SK-N-MC (cell line): ENCODE data around the gene PXDC1.

Source experiments
- DNase-seq: peaks from one replicate; pipeline ENCODE4 v3.0.0-alpha.2; 2011; ENCODE audit warnings: low read depth, low spot score
- H3K27ac ChIP-seq: fragments of 200-600 bp; sonication (generic); 2 replicates; pipeline ENCODE4 v1.5.1; 2016; ENCODE audit warnings: mixed run types
- H3K36me3 ChIP-seq: fragments of 200-600 bp; sonication (generic); 2 replicates; pipeline ENCODE4 v1.6.1; 2017; ENCODE audit warnings: antibody characterized with exemption, low read length, mixed read lengths; ENCODE audit not compliant: insufficient read depth
- H3K4me3 ChIP-seq: fragments of 200-600 bp; sonication (generic); 2 replicates; pipeline ENCODE4 v1.5.1; 2016
- H3K9ac ChIP-seq: fragments of 200-600 bp; sonication (generic); 2 replicates; pipeline ENCODE4 v1.8.0; 2017; ENCODE audit warnings: mixed run types, mixed read lengths; ENCODE audit not compliant: insufficient read length
- H3K9me3 ChIP-seq: fragments of 200-600 bp; sonication (generic); 2 replicates; pipeline ENCODE4 v1.6.1; 2017; ENCODE audit warnings: low read depth, mild to moderate bottlenecking, antibody characterized with exemption, low read length, moderate library complexity, mixed read lengths
- EZH2 ChIP-seq: fragments of 200-600 bp; sonication (generic); IDR thresholded peaks from one replicate; pipeline ENCODE4 v1.6.1; 2017; ENCODE audit warnings: antibody characterized with exemption
- FOXP2 ChIP-seq: optimal IDR thresholded peaks from 2 replicates; pipeline ENCODE3; 2011; ENCODE audit warnings: mild to moderate bottlenecking, moderate library complexity; ENCODE audit not compliant: insufficient read depth; ENCODE audit errors: extremely low read length, control extremely low read depth
- POLR2AphosphoS5 ChIP-seq: IDR thresholded peaks from 2 replicates; pipeline ENCODE4 v1.6.1; 2012; ENCODE audit warnings: mild to moderate bottlenecking, low read depth, low read length, borderline replicate concordance

The PXDC1 gene

GRCh38 chr6:3699231-3699630 lies 52.3 kb downstream of the PXDC1 start:
- H3K9ac ChIP-seq = no peak overlapping the region
- no peaks in the 10 kb centered on the region for H3K36me3 ChIP-seq
- no peak for DNase-seq
- H3K9me3 ChIP-seq = no peaks in the 10 kb centered on the region
- no peak overlapping the region for H3K4me3 ChIP-seq
- TF ChIP-seq FOXP2 (no peak), POLR2AphosphoS5 (no peak), EZH2 (no peak)
- H3K27ac ChIP-seq = no peak overlapping the region

GRCh38 chr6:3698021-3698420 lies 53.5 kb downstream of the PXDC1 start:
- TF ChIP-seq FOXP2 (no peak), POLR2AphosphoS5 (no peak), EZH2 (no peak)
- no peak overlapping the region for H3K9ac ChIP-seq
- DNase-seq = no peak
- H3K9me3 ChIP-seq = no peaks in the 10 kb centered on the region
- no peak overlapping the region for H3K4me3 ChIP-seq
- H3K27ac ChIP-seq = no peak overlapping the region
- H3K36me3 ChIP-seq = no peaks in the 10 kb centered on the region

- DNase-seq = no peak
- H3K9ac ChIP-seq = no peak overlapping the region
- no peak overlapping the region for H3K27ac ChIP-seq
- no peaks in the 10 kb centered on the region for H3K36me3 ChIP-seq
- no peaks in the 10 kb centered on the region for H3K9me3 ChIP-seq
- H3K4me3 ChIP-seq = no peak overlapping the region
- TF ChIP-seq FOXP2 (no peak), EZH2 (no peak), POLR2AphosphoS5 (no peak)
These were observed 53.9 kb downstream of the PXDC1 start for GRCh38 chr6:3697609-3698008.

GRCh38 chr6:3696525-3697088 lies 54.9 kb downstream of the PXDC1 start:
- TF ChIP-seq POLR2AphosphoS5 = no peak
- no peak for TF ChIP-seq FOXP2
- no peak for TF ChIP-seq EZH2
- no peak overlapping the region for H3K4me3 ChIP-seq
- no peak overlapping the region for H3K9ac ChIP-seq
- H3K9me3 ChIP-seq = no peaks in the 10 kb centered on the region
- no peaks in the 10 kb centered on the region for H3K36me3 ChIP-seq
- DNase-seq = no peak
- no peak overlapping the region for H3K27ac ChIP-seq

GRCh38 chr6:3695065-3695817 lies 56.3 kb downstream of the PXDC1 start:
- H3K36me3 ChIP-seq = no peaks in the 10 kb centered on the region
- DNase-seq = no peak
- no peak for TF ChIP-seq FOXP2
- TF ChIP-seq POLR2AphosphoS5 = no peak
- no peak for TF ChIP-seq EZH2
- H3K9ac ChIP-seq = no peak overlapping the region
- no peaks in the 10 kb centered on the region for H3K9me3 ChIP-seq
- H3K4me3 ChIP-seq = no peak overlapping the region
- no peak overlapping the region for H3K27ac ChIP-seq

GRCh38 chr6:3693831-3694230 lies 57.7 kb downstream of the PXDC1 start:
- Histone ChIP-seq H3K4me3 (no peak overlapping the region), H3K9me3 (no peaks in the 10 kb centered on the region), H3K27ac (no peak overlapping the region), H3K9ac (no peak overlapping the region), H3K36me3 (no peaks in the 10 kb centered on the region)
- no peak for DNase-seq
- TF ChIP-seq EZH2 (no peak), POLR2AphosphoS5 (no peak), FOXP2 (no peak)

- H3K4me3 ChIP-seq = no peak overlapping the region
- DNase-seq = no peak
- H3K27ac ChIP-seq = no peak overlapping the region
- H3K9ac ChIP-seq = no peak overlapping the region
- H3K9me3 ChIP-seq = no peaks in the 10 kb centered on the region
- H3K36me3 ChIP-seq = no peaks in the 10 kb centered on the region
- TF ChIP-seq FOXP2 (no peak), EZH2 (no peak), POLR2AphosphoS5 (no peak)
These were observed 61.0 kb downstream of the PXDC1 start for GRCh38 chr6:3690506-3690905.

GRCh38 chr6:3687847-3688246 lies 63.7 kb downstream of the PXDC1 start:
- no peaks in the 10 kb centered on the region for H3K9me3 ChIP-seq
- no peak for DNase-seq
- H3K4me3 ChIP-seq = no peak overlapping the region
- no peaks in the 10 kb centered on the region for H3K36me3 ChIP-seq
- TF ChIP-seq EZH2 (no peak), POLR2AphosphoS5 (no peak), FOXP2 (no peak)
- H3K27ac ChIP-seq = no peak overlapping the region
- no peak overlapping the region for H3K9ac ChIP-seq
